ENCODE data around the gene TMEM234.

TMEM234 gene

GRCh38 chr1:32199043-32199716 lies 23.0 kb downstream of the TMEM234 start:
- DNase-seq: no peak

- no peak for DNase-seq
Measured at GRCh38 chr1:32198237-32199042, 23.7 kb downstream of the TMEM234 start.

GRCh38 chr1:32197837-32198236 lies 24.3 kb downstream of the TMEM234 start:
- DNase-seq: no peak

- DNase-seq: no peak
Measured at GRCh38 chr1:32197074-32197473, 25.1 kb downstream of the TMEM234 start.

- DNase-seq: no peak
Measured at GRCh38 chr1:32195972-32196823, 26.0 kb downstream of the TMEM234 start.

- no peak for DNase-seq
Measured at GRCh38 chr1:32195531-32195930, 26.6 kb downstream of the TMEM234 start.

GRCh38 chr1:32194984-32195383 lies 27.2 kb downstream of the TMEM234 start:
- DNase-seq: no peak

GRCh38 chr1:32192220-32192948 lies 29.8 kb downstream of the TMEM234 start:
- DNase-seq: no peak

- DNase-seq: no peak
Measured at GRCh38 chr1:32187850-32188249, 34.3 kb downstream of the TMEM234 start.

- no peak for DNase-seq
Measured at GRCh38 chr1:32186491-32186890, 35.7 kb downstream of the TMEM234 start.

- DNase-seq: no peak
Measured at GRCh38 chr1:32186077-32186476, 36.1 kb downstream of the TMEM234 start.

- no peak for DNase-seq
Measured at GRCh38 chr1:32184650-32185049, 37.5 kb downstream of the TMEM234 start.

GRCh38 chr1:32182060-32182459 lies 40.1 kb downstream of the TMEM234 start:
- DNase-seq: no peak

GRCh38 chr1:32181563-32181962 lies 40.6 kb downstream of the TMEM234 start:
- DNase-seq: no peak

GRCh38 chr1:32181065-32181464 lies 41.1 kb downstream of the TMEM234 start:
- DNase-seq: no peak

GRCh38 chr1:32180186-32181060 lies 41.7 kb downstream of the TMEM234 start:
- peak; percentile 46 for DNase-seq

- peak; percentile 91 for DNase-seq
Measured at GRCh38 chr1:32179443-32180185, 42.5 kb downstream of the TMEM234 start, which contains the start of gene TXLNA. TSS of gene TXLNA (plus strand) at chr1:32179675. CDS start at chr1:32180346, 671 bp downstream.

GRCh38 chr1:32179193-32179442 lies 43.0 kb downstream of the TMEM234 start:
- DNase-seq: no peak

- no peak for DNase-seq
Measured at GRCh38 chr1:32178380-32179192, 43.6 kb downstream of the TMEM234 start.

- no peak for DNase-seq
Measured at GRCh38 chr1:32172621-32173245, 49.4 kb downstream of the TMEM234 start.
